ENCODE results near the gene LVRN.

- no peak for TF ChIP-seq CTCF (conservative IDR thresholded peaks at IDR 0.05; ENCODE audit: low read depth, low read length)
- no peak for TF ChIP-seq EZH2 (IDR thresholded peaks at IDR 0.05; ENCODE audit: low read length, unreplicated experiment)
- TF ChIP-seq EZH2phosphoT487 (IDR thresholded peaks at IDR 0.05; ENCODE audit: borderline replicate concordance, low read length): no peak
These were observed 101.7 kb downstream of the LVRN start for GRCh38 chr5:116063950-116064349.
